ENCODE results near the gene RRAGC.
"Not testable (repeated sequence)": the region's sequence is repeated elsewhere in the genome, so short reads cannot be mapped to it uniquely, and the experiment has no call there.

The RRAGC gene

GRCh38 chr1:38846210-38846609, 13.4 kb downstream of the RRAGC start:
- no peak overlapping the region for H3K4me3 ChIP-seq (ENCODE audit: low read depth in 1 of 2, low read length in 2 of 2)
- H3K79me2 ChIP-seq (ENCODE audit: insufficient read depth, low read length) = no peaks in the 10 kb centered on the region
- no peaks in the 10 kb centered on the region for H3K27me3 ChIP-seq (ENCODE audit: insufficient read depth, low read length, poor library complexity)
- DNase-seq (no peak), ATAC-seq (ENCODE audit: insufficient read depth, low read depth) (no peak)
- no peaks in the 10 kb centered on the region for H3K9me3 ChIP-seq (ENCODE audit: insufficient read depth, low read length, severe bottlenecking)
- no peak overlapping the region for H2AFZ ChIP-seq (ENCODE audit: low read depth, low read length)
- TF ChIP-seq CTCF (IDR thresholded peaks at IDR 0.05; ENCODE audit: borderline replicate concordance, extremely low read depth, low read length, poor library complexity, severe bottlenecking) (no peak), EZH2 (IDR thresholded peaks at IDR 0.05; ENCODE audit: borderline replicate concordance, low read depth, low read length, severe bottlenecking) (no peak)
- H3K27ac ChIP-seq (ENCODE audit: low read length) = no peak overlapping the region
- H3K36me3 ChIP-seq (ENCODE audit: insufficient read depth, low read length) = peaks cover 60% of the 10 kb centered on the region
- no peaks in the 10 kb centered on the region for H4K20me1 ChIP-seq (ENCODE audit: insufficient read depth, low read length)
- no peaks in the 10 kb centered on the region for H3K4me1 ChIP-seq (ENCODE audit: insufficient read depth, low read length)
- no peak overlapping the region for H3K9ac ChIP-seq (ENCODE audit: low read depth, low read length)
- no peak overlapping the region for H3K4me2 ChIP-seq (ENCODE audit: insufficient read depth, low read length)

GRCh38 chr1:38845088-38845487, 14.5 kb downstream of the RRAGC start:
- not testable (repeated sequence) for H3K9me3 ChIP-seq (ENCODE audit: insufficient read depth, low read length, severe bottlenecking); H3K4me1 ChIP-seq (ENCODE audit: insufficient read depth, low read length); H2AFZ ChIP-seq (ENCODE audit: low read depth, low read length); DNase-seq; H3K4me3 ChIP-seq (ENCODE audit: low read depth in 1 of 2, low read length in 2 of 2); ATAC-seq (ENCODE audit: insufficient read depth, low read depth); H3K79me2 ChIP-seq (ENCODE audit: insufficient read depth, low read length); H3K9ac ChIP-seq (ENCODE audit: low read depth, low read length); H3K4me2 ChIP-seq (ENCODE audit: insufficient read depth, low read length); H4K20me1 ChIP-seq (ENCODE audit: insufficient read depth, low read length); H3K27ac ChIP-seq (ENCODE audit: low read length); H3K27me3 ChIP-seq (ENCODE audit: insufficient read depth, low read length, poor library complexity)
- peaks cover 58% of the 10 kb centered on the region for H3K36me3 ChIP-seq (ENCODE audit: insufficient read depth, low read length)

DNA sequence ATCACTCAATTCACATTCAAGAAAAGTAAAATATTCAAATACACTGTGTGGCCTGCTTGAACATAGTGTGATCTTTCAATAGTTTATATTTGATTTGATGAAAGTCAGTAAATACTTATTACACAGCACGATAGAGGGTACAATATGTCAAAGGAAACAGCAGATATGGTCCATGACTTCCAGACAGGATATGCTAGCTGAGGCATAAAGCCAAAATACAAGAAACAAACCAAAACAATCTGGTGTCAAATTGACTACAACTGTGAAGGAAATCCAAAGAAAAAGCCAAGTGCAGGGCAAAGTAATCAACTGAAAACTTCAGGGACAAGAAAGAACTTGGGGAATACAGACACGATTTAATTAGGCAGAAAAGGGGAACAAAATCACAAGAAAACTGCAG, 19.3 kb downstream of the RRAGC start:
- no peaks in the 10 kb centered on the region for H3K9me3 ChIP-seq (ENCODE audit: insufficient read depth, low read length, severe bottlenecking)
- no peaks in the 10 kb centered on the region for H3K4me1 ChIP-seq (ENCODE audit: insufficient read depth, low read length)
- H2AFZ ChIP-seq (ENCODE audit: low read depth, low read length) = no peak overlapping the region
- 0 out of 2 replicates have a peak, but pooled peaks cover 3% of the 10 kb centered on the region for H4K20me1 ChIP-seq (ENCODE audit: insufficient read depth, low read length)
- no peak for DNase-seq
- H3K4me3 ChIP-seq (ENCODE audit: low read depth in 1 of 2, low read length in 2 of 2) = no peak overlapping the region
- peaks cover 43% of the 10 kb centered on the region for H3K36me3 ChIP-seq (ENCODE audit: insufficient read depth, low read length)
- ATAC-seq (ENCODE audit: insufficient read depth, low read depth) = no peak
- no peak overlapping the region for H3K4me2 ChIP-seq (ENCODE audit: insufficient read depth, low read length)
- no peaks in the 10 kb centered on the region for H3K27me3 ChIP-seq (ENCODE audit: insufficient read depth, low read length, poor library complexity)
- H3K79me2 ChIP-seq (ENCODE audit: insufficient read depth, low read length) = no peaks in the 10 kb centered on the region
- no peak overlapping the region for H3K9ac ChIP-seq (ENCODE audit: low read depth, low read length)
- no peak overlapping the region for H3K27ac ChIP-seq (ENCODE audit: low read length)
- TF ChIP-seq EZH2 (IDR thresholded peaks at IDR 0.05; ENCODE audit: borderline replicate concordance, low read depth, low read length, severe bottlenecking) = no peak
- TF ChIP-seq CTCF (IDR thresholded peaks at IDR 0.05; ENCODE audit: borderline replicate concordance, extremely low read depth, low read length, poor library complexity, severe bottlenecking) = no peak

GRCh38 chr1:38839363-38839762, 20.2 kb downstream of the RRAGC start:
- Histone ChIP-seq H3K27ac (ENCODE audit: low read length) (no peak overlapping the region), H3K79me2 (ENCODE audit: insufficient read depth, low read length) (no peaks in the 10 kb centered on the region), H3K4me2 (ENCODE audit: insufficient read depth, low read length) (no peak overlapping the region), H3K9me3 (ENCODE audit: insufficient read depth, low read length, severe bottlenecking) (no peaks in the 10 kb centered on the region), H3K4me3 (ENCODE audit: low read depth in 1 of 2, low read length in 2 of 2) (no peak overlapping the region), H3K4me1 (ENCODE audit: insufficient read depth, low read length) (no peaks in the 10 kb centered on the region), H3K36me3 (ENCODE audit: insufficient read depth, low read length) (peaks cover 38% of the 10 kb centered on the region), H3K9ac (ENCODE audit: low read depth, low read length) (no peak overlapping the region), H3K27me3 (ENCODE audit: insufficient read depth, low read length, poor library complexity) (no peaks in the 10 kb centered on the region), H2AFZ (ENCODE audit: low read depth, low read length) (no peak overlapping the region), H4K20me1 (ENCODE audit: insufficient read depth, low read length) (0 out of 2 replicates have a peak, but pooled peaks cover 3% of the 10 kb centered on the region)
- TF ChIP-seq EZH2 (IDR thresholded peaks at IDR 0.05; ENCODE audit: borderline replicate concordance, low read depth, low read length, severe bottlenecking) (no peak), CTCF (IDR thresholded peaks at IDR 0.05; ENCODE audit: borderline replicate concordance, extremely low read depth, low read length, poor library complexity, severe bottlenecking) (no peak)
- ATAC-seq (ENCODE audit: insufficient read depth, low read depth) = no peak
- no peak for DNase-seq

DNA sequence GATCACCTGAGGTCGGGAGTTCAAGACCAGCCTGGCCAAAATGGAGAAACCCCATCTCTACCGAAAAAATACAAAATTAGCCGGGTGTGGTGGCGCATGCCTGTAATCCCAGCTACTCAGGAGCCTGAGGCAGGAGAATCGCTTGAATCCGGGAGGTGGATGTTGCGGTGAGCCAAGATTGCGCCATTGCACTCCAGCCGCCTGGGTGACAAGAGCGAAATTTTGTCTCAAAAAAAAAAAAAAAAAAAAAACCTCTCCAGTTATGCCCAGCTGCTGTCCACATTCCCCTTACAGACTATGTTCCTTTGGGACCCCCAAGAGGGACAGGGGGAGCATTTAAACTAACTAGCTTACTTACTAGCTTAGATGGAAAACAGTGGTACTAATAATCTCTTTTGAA, 23.3 kb downstream of the RRAGC start:
- not testable (repeated sequence) for ATAC-seq (ENCODE audit: insufficient read depth, low read depth)

More for the DNA sequence above, 23.3 kb downstream of the RRAGC start:
- not testable (repeated sequence) for DNase-seq; H3K79me2 ChIP-seq (ENCODE audit: insufficient read depth, low read length); H2AFZ ChIP-seq (ENCODE audit: low read depth, low read length); H3K4me1 ChIP-seq (ENCODE audit: insufficient read depth, low read length); H4K20me1 ChIP-seq (ENCODE audit: insufficient read depth, low read length); H3K9me3 ChIP-seq (ENCODE audit: insufficient read depth, low read length, severe bottlenecking); H3K9ac ChIP-seq (ENCODE audit: low read depth, low read length); H3K27ac ChIP-seq (ENCODE audit: low read length); H3K4me2 ChIP-seq (ENCODE audit: insufficient read depth, low read length); H3K4me3 ChIP-seq (ENCODE audit: low read depth in 1 of 2, low read length in 2 of 2); H3K27me3 ChIP-seq (ENCODE audit: insufficient read depth, low read length, poor library complexity)
- peaks cover 23% of the 10 kb centered on the region for H3K36me3 ChIP-seq (ENCODE audit: insufficient read depth, low read length)

Data from DND-41 (cell line).